Mesothelial cell of epicardium (in vitro differentiated cells): Measurements from ENCODE around the gene PLIN1. TPM values are rescaled to one million over a fixed set of nuclear protein-coding genes. Genes with fewer than 3 reads are reported as not detected.

Experiments
- DNase-seq, 2 experiments: peaks; one replicate each; pipeline ENCODE4 v3.0.0; 2021; ENCODE audit warnings: low spot score in 2 of 2; ENCODE audit not compliant: unreplicated experiment in 2 of 2
- H3K27ac Mint-ChIP-seq: 2 replicates; pipeline ENCODE4 v1.8.0; 2021; ENCODE audit warnings: mixed read lengths
- H3K27me3 Mint-ChIP-seq: 2 replicates; pipeline ENCODE4 v1.8.0; 2021; ENCODE audit warnings: low read depth, mixed read lengths
- H3K36me3 Mint-ChIP-seq: 2 replicates; pipeline ENCODE4 v1.8.0; 2021; ENCODE audit warnings: mixed read lengths
- H3K4me1 Mint-ChIP-seq: 2 replicates; pipeline ENCODE4 v1.8.0; 2021; ENCODE audit warnings: mixed read lengths
- H3K4me3 Mint-ChIP-seq: 2 replicates; pipeline ENCODE4 v1.8.0; 2021; ENCODE audit warnings: mild to moderate bottlenecking, moderate library complexity, mixed read lengths
- H3K9me3 Mint-ChIP-seq: 2 replicates; pipeline ENCODE4 v1.8.0; 2021; ENCODE audit warnings: mixed read lengths
- total RNA-seq: library from RNA; stranded (reverse); gene quantifications from 3 replicates; pipeline ENCODE4 v1.2.1, GENCODE V29; 2021
- TF ChIP-seq, protein P1 (sequence below): fragments of 200-600 bp; sonication (generic); IDR thresholded peaks from one replicate; pipeline ENCODE4 v1.5.0; 2021; ENCODE audit warnings: antibody characterized with exemption; ENCODE audit not compliant: unreplicated experiment

The PLIN1 gene
- total RNA-seq, 1 donor from 2014 or later = 0.31 TPM

DNA sequence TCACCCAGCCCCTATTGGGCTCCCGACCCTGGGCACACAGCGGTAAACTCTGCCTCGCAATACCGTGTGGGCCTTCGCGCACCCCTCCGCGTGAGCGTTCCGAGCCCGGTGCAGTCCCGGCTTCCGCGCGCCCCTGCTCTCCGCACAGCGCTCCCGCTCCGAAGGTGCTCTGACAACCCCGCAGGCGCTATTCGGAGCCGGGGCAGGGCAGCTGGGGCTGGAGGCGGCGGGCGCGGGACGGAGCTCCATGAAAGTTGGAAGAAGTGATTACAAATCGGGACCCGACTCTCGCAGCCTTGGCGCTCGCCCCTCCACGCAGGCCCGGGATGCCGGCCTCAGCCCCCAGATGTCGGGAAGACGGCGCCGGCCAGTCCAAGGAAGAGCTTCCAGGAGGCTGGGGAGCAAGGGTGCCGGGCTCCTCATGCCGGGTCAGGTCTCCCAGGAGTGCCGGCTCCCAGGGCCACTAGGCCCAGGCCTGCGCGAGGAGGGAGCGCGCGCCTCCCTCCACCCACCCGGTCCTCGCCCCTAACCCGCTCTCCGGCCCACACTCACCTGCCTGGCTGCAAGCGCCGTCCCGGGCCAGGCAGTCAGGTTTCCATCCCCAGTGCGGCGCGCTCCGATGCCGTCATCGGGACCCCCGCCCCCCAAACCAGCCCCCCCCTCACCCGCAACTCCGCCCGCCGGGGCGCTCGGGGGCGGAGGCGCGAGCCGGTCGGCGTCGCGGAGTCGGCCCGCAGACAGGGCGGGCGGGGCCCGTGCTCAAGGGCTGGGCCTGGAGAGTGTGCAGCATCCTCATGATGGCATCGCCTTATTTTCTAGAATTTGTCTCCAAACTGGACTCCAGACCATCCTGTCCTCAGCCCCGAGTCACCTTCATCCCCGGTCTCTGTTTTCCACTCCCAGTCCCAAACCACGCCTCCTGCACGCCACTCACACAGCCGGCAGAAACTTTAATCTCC, 24.0 kb downstream of the PLIN1 start, which contains the start of gene KIF7:
Gene KIF7 (minus strand): TSS at position 621 of the 959 bp plus-strand sequence. CDS start 2,537 bp downstream, outside the sequence.
- Mint-ChIP-seq H3K9me3 (no peaks in the 10 kb centered on the region), H3K4me3 (peak within 1 kb of the TSS; percentile 89), H3K27ac (peak within 1 kb of the TSS; percentile 94)

DNA sequence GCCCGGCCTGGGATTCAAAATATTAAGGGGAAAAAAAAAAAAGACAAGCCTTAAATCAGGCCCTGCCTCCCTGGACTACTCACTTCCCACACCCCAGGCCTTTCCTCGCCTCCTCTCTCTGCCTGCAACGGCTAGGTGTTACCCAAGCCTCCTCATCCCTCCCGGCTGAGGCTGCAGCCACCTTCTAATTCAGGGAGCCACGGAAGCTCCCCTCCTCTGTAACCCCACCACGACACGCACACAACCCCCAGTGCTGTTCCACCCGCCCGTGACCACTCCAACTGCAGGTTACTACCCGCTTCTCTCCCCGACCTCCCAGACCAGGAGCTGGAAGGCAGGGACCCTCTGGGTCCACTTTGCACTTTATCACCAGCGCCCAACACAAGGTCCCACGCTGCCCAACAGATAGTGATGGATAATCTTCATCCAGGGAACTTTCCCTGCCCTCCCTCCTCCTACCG, 24.8 kb downstream of the PLIN1 start:
- Mint-ChIP-seq H3K27ac (peak overlapping the region; percentile 94), H3K4me1 (peaks cover 19% of the 10 kb centered on the region), H3K4me3 (peak overlapping the region; percentile 89), H3K9me3 (no peaks in the 10 kb centered on the region), H3K36me3 (peaks cover 10% of the 10 kb centered on the region), H3K27me3 (peaks cover 2% of the 10 kb centered on the region)
- DNase-seq = no peak
- TF ChIP-seq, protein P1, sequence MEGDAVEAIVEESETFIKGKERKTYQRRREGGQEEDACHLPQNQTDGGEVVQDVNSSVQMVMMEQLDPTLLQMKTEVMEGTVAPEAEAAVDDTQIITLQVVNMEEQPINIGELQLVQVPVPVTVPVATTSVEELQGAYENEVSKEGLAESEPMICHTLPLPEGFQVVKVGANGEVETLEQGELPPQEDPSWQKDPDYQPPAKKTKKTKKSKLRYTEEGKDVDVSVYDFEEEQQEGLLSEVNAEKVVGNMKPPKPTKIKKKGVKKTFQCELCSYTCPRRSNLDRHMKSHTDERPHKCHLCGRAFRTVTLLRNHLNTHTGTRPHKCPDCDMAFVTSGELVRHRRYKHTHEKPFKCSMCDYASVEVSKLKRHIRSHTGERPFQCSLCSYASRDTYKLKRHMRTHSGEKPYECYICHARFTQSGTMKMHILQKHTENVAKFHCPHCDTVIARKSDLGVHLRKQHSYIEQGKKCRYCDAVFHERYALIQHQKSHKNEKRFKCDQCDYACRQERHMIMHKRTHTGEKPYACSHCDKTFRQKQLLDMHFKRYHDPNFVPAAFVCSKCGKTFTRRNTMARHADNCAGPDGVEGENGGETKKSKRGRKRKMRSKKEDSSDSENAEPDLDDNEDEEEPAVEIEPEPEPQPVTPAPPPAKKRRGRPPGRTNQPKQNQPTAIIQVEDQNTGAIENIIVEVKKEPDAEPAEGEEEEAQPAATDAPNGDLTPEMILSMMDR = no peak

More for the DNA sequence above, 24.0 kb downstream of the PLIN1 start, which contains the start of gene KIF7:
- DNase-seq = peak; percentile 72 to 82
- Mint-ChIP-seq H3K36me3 (peaks cover 6% of the 10 kb centered on the region), H3K27me3 (peaks cover 2% of the 10 kb centered on the region), H3K4me1 (peaks cover 19% of the 10 kb centered on the region)
- TF ChIP-seq, protein P1 = no peak

DNA sequence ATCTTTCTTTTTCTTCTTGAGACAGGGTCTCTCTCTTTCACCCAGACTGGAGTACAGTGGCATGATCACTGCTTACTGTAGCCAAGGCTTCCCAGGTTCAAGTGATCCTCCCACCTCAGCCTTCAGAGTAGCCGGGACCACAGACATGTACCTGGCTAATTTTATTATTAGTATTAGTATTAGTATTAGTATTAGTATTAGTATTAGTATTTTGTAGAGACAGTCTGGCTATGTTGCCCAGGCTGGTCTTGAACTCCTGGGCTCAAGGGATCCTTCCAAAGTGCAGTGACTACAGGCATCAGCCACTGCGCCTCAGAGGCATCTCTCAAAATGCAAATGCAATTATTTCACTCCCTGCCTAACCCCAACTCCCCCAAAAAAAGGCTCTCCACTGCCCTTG, 25.6 kb downstream of the PLIN1 start:
- no peaks in the 10 kb centered on the region for H3K27me3 Mint-ChIP-seq
- H3K36me3 Mint-ChIP-seq = peaks cover 10% of the 10 kb centered on the region
- no peak overlapping the region for H3K27ac Mint-ChIP-seq
- no peak for DNase-seq
- peaks cover 19% of the 10 kb centered on the region for H3K4me1 Mint-ChIP-seq
- H3K4me3 Mint-ChIP-seq = peak overlapping the region; percentile 89
- no peaks in the 10 kb centered on the region for H3K9me3 Mint-ChIP-seq
- TF ChIP-seq, protein P1 = no peak

DNA sequence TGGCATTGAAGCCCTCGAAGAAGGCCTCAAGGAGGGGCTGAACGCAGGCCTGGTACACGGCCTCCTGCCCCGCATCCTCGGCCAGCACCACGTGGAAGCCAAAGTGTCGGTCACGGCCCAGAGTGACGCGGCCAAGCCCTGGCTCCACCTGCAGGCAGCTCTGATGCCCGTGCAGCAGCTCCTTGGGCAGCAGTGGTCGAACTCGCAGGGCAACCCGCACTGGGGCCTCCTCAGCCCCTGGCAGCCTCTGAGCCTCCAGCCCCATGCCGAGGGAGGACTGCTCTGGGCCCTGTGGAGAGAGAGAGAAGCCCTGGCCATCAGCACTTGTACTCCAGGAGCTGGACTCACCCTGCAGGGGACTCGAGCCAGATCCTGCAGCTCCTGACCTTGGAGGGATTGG, 26.5 kb downstream of the PLIN1 start:
- TF ChIP-seq, protein P1 = no peak
- Mint-ChIP-seq H3K27ac (no peak overlapping the region), H3K27me3 (no peaks in the 10 kb centered on the region), H3K36me3 (peaks cover 14% of the 10 kb centered on the region), H3K9me3 (no peaks in the 10 kb centered on the region), H3K4me1 (peaks cover 19% of the 10 kb centered on the region), H3K4me3 (no peak overlapping the region)
- no peak for DNase-seq

DNA sequence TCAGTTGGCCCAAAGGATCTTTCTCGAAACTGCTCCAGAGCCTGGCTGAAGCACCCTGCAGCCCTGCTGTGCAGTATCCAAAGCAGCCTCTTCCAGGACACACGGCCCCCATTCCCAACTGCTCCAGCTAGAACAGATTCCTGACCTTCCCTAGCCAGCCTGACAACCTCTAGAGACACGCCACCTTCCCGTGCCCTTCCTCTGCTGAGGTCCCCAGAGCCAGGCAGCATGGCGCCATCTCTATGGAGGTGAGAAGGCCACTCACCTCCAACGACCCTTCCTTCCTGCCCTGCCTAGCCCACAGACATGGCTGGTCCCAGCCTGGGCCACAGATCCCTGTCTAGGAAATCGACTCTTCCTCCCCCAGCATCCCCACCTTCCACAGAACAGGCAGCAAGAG, 27.0 kb downstream of the PLIN1 start:
- TF ChIP-seq, protein P1 = no peak
- no peaks in the 10 kb centered on the region for H3K27me3 Mint-ChIP-seq
- peaks cover 16% of the 10 kb centered on the region for H3K36me3 Mint-ChIP-seq
- no peak overlapping the region for H3K27ac Mint-ChIP-seq
- no peaks in the 10 kb centered on the region for H3K9me3 Mint-ChIP-seq
- H3K4me1 Mint-ChIP-seq = peaks cover 22% of the 10 kb centered on the region
- peak overlapping the region; percentile 16 for H3K4me3 Mint-ChIP-seq
- DNase-seq = no peak
